GM12873 (cell line): ENCODE measurements around the gene ZNF37A.

ENCODE experiments used
- CTCF ChIP-seq: IDR thresholded peaks from 2 replicates; pipeline ENCODE4 v1.5.1; 2012; ENCODE audit warnings: low read depth, mild to moderate bottlenecking, moderate library complexity, low read length, control low read depth; ENCODE audit not compliant: insufficient read depth; ENCODE audit errors: missing control alignments

Gene ZNF37A

GRCh38 chr10:38094158-38094926 is at the start of gene ZNF37A:
TSS of gene ZNF37A (plus strand) at chr10:38094337. CDS start at chr10:38096618, 2,281 bp downstream.
- TF ChIP-seq CTCF = no peak

DNA sequence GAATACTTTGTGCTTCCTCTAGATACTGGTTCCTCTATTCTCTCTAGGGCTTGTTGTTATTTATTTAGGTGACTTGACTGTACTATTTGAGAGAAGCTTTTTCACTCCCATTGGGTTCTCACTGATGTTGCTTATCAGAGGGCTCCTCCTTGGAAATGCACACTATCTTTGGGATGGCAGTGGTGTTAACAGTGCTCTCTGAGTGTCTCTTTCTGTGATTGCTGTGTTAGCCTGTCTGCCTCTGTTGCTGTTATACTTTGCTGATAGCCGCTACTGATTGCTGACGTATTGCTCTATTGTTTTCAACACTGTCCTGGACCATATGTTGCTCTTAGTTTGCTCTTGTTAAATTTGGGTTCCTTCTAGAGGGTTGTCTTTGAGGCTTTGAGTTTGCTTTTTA is 49.0 kb upstream of the ZNF37A start:
- no peak for TF ChIP-seq CTCF

- no peak for TF ChIP-seq CTCF
These were observed 46.5 kb upstream of the ZNF37A start for GRCh38 chr10:38047666-38048065.

DNA sequence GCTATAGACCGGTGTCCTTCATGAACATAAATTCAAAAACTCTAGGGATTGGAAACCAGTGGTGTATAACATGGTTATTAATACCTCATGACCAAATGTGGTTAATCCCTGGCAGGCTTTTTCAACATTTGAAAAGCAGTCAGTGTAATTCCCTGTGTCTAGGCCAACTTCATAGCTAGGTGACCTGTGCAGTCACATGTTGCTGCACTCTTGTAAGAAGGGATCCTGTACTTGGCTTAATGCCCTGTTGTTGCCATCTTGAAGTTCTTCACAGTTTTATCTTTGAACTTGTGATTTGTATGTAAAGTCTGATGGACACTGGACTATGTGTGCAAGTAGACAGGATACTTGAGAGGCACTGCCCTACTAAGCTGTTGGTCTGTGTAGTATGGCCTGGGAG is 43.9 kb upstream of the ZNF37A start:
- TF ChIP-seq CTCF = no peak

DNA sequence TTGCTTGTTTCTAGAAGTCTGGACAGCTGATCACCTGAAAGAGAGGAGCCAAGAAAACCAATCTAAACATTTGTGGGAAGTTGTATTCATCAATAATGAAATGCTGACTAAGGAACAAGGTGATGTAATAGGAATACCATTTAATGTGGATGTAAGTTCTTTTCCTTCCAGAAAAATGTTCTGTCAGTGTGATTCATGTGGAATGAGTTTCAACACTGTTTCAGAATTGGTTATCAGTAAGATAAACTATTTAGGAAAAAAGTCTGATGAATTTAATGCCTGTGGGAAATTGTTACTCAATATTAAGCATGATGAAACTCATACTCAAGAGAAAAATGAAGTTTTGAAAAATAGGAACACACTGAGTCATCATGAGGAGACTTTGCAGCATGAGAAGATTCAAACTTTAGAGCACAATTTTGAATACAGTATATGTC is 39.8 kb upstream of the ZNF37A start:
- no peak for TF ChIP-seq CTCF

DNA sequence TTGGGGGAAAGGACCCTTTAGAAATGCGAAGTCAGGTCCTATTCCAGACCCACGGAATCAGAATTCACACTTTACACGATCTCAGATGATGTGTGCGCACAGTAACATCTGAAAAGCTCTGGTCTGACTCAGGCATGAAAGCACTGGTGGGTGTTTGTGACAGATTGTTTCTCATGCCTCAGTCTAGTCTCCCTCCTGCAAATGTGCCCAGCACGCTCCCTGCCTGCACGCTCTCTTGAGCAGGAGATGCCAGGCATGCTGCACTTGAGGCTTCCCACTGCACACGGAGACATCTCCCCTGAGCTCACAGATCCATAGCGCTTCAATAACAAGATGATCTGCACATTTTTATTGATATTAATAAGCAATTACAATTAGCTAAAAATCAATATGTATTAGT is 23.6 kb upstream of the ZNF37A start:
- no peak for TF ChIP-seq CTCF

DNA sequence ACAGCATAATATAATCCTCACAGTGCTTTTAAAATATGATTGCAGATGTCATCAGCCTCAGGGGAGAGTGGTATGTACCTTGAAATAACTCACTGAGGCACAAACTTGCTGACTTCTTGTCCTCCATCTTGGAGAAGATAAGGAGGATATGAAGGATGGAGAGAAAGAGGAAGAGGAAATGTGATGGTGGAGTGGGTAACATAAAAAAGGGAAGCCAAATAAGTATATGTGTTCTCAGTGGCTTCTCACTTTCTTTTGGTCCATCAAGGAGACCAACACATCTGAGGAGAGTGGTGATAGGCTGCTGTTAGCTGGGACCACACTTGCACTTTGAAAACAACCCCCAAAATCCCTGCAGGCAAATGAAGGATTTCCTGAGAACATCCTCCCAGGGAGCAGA is 21.6 kb upstream of the ZNF37A start:
- no peak for TF ChIP-seq CTCF

DNA sequence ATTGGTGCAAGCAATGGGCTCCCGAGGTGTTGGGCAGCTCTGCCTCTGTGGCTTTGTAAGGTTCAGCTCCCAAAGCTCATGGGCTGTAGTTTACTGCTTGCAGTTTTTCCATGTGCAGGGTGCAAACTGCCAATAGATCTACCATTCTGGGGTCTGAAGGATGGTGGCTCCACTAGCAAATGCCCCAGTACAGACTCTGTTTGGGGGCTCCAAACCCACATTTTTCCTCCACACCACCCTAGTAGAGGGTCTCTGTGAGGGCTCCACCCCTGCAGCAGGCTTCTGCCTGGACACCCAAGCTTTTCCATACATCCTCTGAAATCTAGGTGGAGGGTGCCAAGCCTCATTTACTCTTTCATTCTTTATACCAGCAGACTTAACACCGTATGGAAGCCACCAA is 17.4 kb upstream of the ZNF37A start:
- no peak for TF ChIP-seq CTCF
